Thymus (tissue), 11 donors: ENCODE data around the gene NKIRAS1. TPM values are rescaled to one million over a fixed set of nuclear protein-coding genes. Genes with fewer than 3 reads are reported as not detected.

ENCODE experiments used
- DNase-seq, 9 donors: peaks; one replicate each; pipeline ENCODE4 v3.0.0-alpha.2; 2013; ENCODE audit warnings: low spot score in 9 of 9, low read depth in 6 of 9, missing footprints in 1 of 9
- H3K27ac ChIP-seq, 2 donors: one replicate each; pipeline ENCODE4 v1.5.1; 2013; ENCODE audit warnings: control low read depth in 1 of 2, low read depth in 1 of 2, low read length in 1 of 2, mild to moderate bottlenecking in 1 of 2, moderate library complexity in 1 of 2
- H3K27me3 ChIP-seq, 2 donors: one replicate each; pipeline ENCODE4 v1.5.1; 2013; ENCODE audit warnings: low read length in 1 of 2; ENCODE audit not compliant: control insufficient read depth in 2 of 2, insufficient read depth in 1 of 2
- H3K36me3 ChIP-seq, 2 donors: one replicate each; pipeline ENCODE4 v1.5.1; 2013; ENCODE audit warnings: low read length in 1 of 2, mild to moderate bottlenecking in 1 of 2, moderate library complexity in 1 of 2; ENCODE audit not compliant: control insufficient read depth in 2 of 2, insufficient read depth in 2 of 2
- H3K4me1 ChIP-seq, 2 donors: one replicate each; pipeline ENCODE4 v1.5.1; 2013; ENCODE audit warnings: low read length in 2 of 2; ENCODE audit not compliant: control insufficient read depth in 2 of 2, insufficient read depth in 2 of 2
- H3K4me3 ChIP-seq, 2 donors: one replicate each; pipeline ENCODE4 v1.5.1; 2013; ENCODE audit warnings: low read length in 2 of 2, control low read depth in 1 of 2, mild to moderate bottlenecking in 1 of 2
- H3K9me3 ChIP-seq, 2 donors: one replicate each; pipeline ENCODE4 v1.5.1; 2013; ENCODE audit warnings: low read length in 1 of 2, mild to moderate bottlenecking in 1 of 2; ENCODE audit not compliant: control insufficient read depth in 2 of 2, insufficient read depth in 1 of 2
- WGBS: extraction: QIAGEN DNeasy Blood & Tissue Kit; methylation state at CpG from one replicate; pipeline ENCODE4 v1.1.7; 2013; 5-methylcytosine and 5-hydroxymethylcytosine counted together
- polyA plus RNA-seq: library from polyadenylated mRNA; stranded (reverse); fragments of 200-250 nt; gene quantifications from one replicate; pipeline ENCODE4 v1.2.3, GENCODE V29; 2013
- total RNA-seq: library from RNA; stranded (reverse); fragments of 120-200 nt; gene quantifications from one replicate; pipeline ENCODE4 v1.2.4, GENCODE V29; 2013
- donor health status: healthy.

NKIRAS1 gene
- total and polyA plus RNA-seq, 2 donors: 5.3 to 9.7 TPM

- WGBS: 96% methylated on average over 6 of the region's 6 CpGs
- Histone ChIP-seq H3K4me3 (no peak overlapping the region), H3K27me3 (no peaks in the 10 kb centered on the region), H3K36me3 (peaks cover 0 to 6% of the 10 kb centered on the region in 2 donors), H3K4me1 (no peaks in the 10 kb centered on the region), H3K9me3 (peaks cover 0 to 5% of the 10 kb centered on the region in 2 donors), H3K27ac (no peak overlapping the region)
- no peak for DNase-seq
These were observed 16.0 kb downstream of the NKIRAS1 start for GRCh38 chr3:23900744-23901143.

GRCh38 chr3:23895181-23895580, 21.6 kb downstream of the NKIRAS1 start:
- no peak for DNase-seq
- over 99% methylated on average over 4 of the region's 4 CpGs for WGBS
- H3K4me1 ChIP-seq: no peaks in the 10 kb centered on the region
- peaks cover 0 to 14% of the 10 kb centered on the region in 2 donors for H3K36me3 ChIP-seq
- H3K27ac ChIP-seq: no peak overlapping the region
- no peaks in the 10 kb centered on the region for H3K27me3 ChIP-seq
- H3K4me3 ChIP-seq: no peak overlapping the region
- H3K9me3 ChIP-seq: peaks cover 0 to 5% of the 10 kb centered on the region in 2 donors

GRCh38 chr3:23894254-23895061, 22.3 kb downstream of the NKIRAS1 start:
- 92% methylated on average over 8 of the region's 8 CpGs for WGBS

GRCh38 chr3:23889950-23890349, 26.8 kb downstream of the NKIRAS1 start:
- DNase-seq: no peak

More at GRCh38 chr3:23894254-23895061, 22.3 kb downstream of the NKIRAS1 start:
- Histone ChIP-seq H3K4me1 (no peaks in the 10 kb centered on the region), H3K9me3 (peaks cover 0 to 5% of the 10 kb centered on the region in 2 donors), H3K36me3 (peaks cover 0 to 21% of the 10 kb centered on the region in 2 donors), H3K4me3 (no peak overlapping the region), H3K27me3 (no peaks in the 10 kb centered on the region), H3K27ac (no peak overlapping the region)
- no peak for DNase-seq

GRCh38 chr3:23889386-23889785, 27.4 kb downstream of the NKIRAS1 start:
- Histone ChIP-seq H3K27ac (no peak overlapping the region), H3K4me3 (no peak overlapping the region), H3K9me3 (no peaks in the 10 kb centered on the region), H3K36me3 (peaks cover 0 to 21% of the 10 kb centered on the region in 2 donors), H3K27me3 (no peaks in the 10 kb centered on the region), H3K4me1 (no peaks in the 10 kb centered on the region)
- DNase-seq: no peak
- 87% methylated on average over 2 of the region's 2 CpGs for whole genome bisulfite sequencing

More at GRCh38 chr3:23889950-23890349, 26.8 kb downstream of the NKIRAS1 start:
- H3K27ac ChIP-seq: no peak overlapping the region
- no peaks in the 10 kb centered on the region for H3K9me3 ChIP-seq
- WGBS: 97% methylated on average over 5 of the region's 5 CpGs
- H3K27me3 ChIP-seq: no peaks in the 10 kb centered on the region
- H3K4me3 ChIP-seq: no peak overlapping the region
- H3K36me3 ChIP-seq: peaks cover 0 to 21% of the 10 kb centered on the region in 2 donors
- no peaks in the 10 kb centered on the region for H3K4me1 ChIP-seq

- 89% methylated on average over 3 of the region's 3 CpGs for WGBS
- H3K4me3 ChIP-seq: no peak overlapping the region
- H3K9me3 ChIP-seq: no peaks in the 10 kb centered on the region
- no peaks in the 10 kb centered on the region for H3K27me3 ChIP-seq
- no peaks in the 10 kb centered on the region for H3K4me1 ChIP-seq
- no peak overlapping the region for H3K27ac ChIP-seq
- DNase-seq: peak in 4 of 9 donors; percentile 30 to 55 (median 36)
- H3K36me3 ChIP-seq: peaks cover 0 to 21% of the 10 kb centered on the region in 2 donors
These were observed 28.1 kb downstream of the NKIRAS1 start for GRCh38 chr3:23888617-23889228.

GRCh38 chr3:23886311-23886710, 30.5 kb downstream of the NKIRAS1 start:
- H3K4me3 ChIP-seq: no peak overlapping the region
- peaks cover 0 to 15% of the 10 kb centered on the region in 2 donors for H3K36me3 ChIP-seq
- peaks cover 0 to 6% of the 10 kb centered on the region in 2 donors for H3K9me3 ChIP-seq
- H3K4me1 ChIP-seq: peaks cover 0 to 5% of the 10 kb centered on the region in 2 donors
- 97% methylated on average over 3 of the region's 3 CpGs for WGBS
- no peak overlapping the region for H3K27ac ChIP-seq
- no peaks in the 10 kb centered on the region for H3K27me3 ChIP-seq
- DNase-seq: no peak

- no peak overlapping the region for H3K27ac ChIP-seq
- 95% methylated on average over 6 of the region's 6 CpGs for WGBS
- H3K27me3 ChIP-seq: no peaks in the 10 kb centered on the region
- peaks cover 0 to 13% of the 10 kb centered on the region in 2 donors for H3K36me3 ChIP-seq
- H3K4me3 ChIP-seq: no peak overlapping the region
- H3K4me1 ChIP-seq: peaks cover 5 to 8% of the 10 kb centered on the region in 2 donors
- no peak for DNase-seq
- peaks cover 0 to 6% of the 10 kb centered on the region in 2 donors for H3K9me3 ChIP-seq
These were observed 31.6 kb downstream of the NKIRAS1 start for GRCh38 chr3:23885210-23885609.

- Histone ChIP-seq H3K36me3 (peaks cover 0 to 6% of the 10 kb centered on the region in 2 donors), H3K27ac (no peak overlapping the region), H3K4me1 (peaks cover 5 to 8% of the 10 kb centered on the region in 2 donors), H3K4me3 (no peak overlapping the region), H3K9me3 (peaks cover 0 to 6% of the 10 kb centered on the region in 2 donors), H3K27me3 (no peaks in the 10 kb centered on the region)
- no peak for DNase-seq
- 96% methylated on average over 2 of the region's 2 CpGs for WGBS
These were observed 32.3 kb downstream of the NKIRAS1 start for GRCh38 chr3:23884481-23884880.
